Body of pancreas (tissue), 4 donors: ENCODE measurements around the gene SH3TC1.

Experiments
- CTCF ChIP-seq, 7 experiments: fragments of 450-650 bp in 4 of 7; fragments of 200-600 bp in 3 of 7; sonication (generic) in 3 of 7; IDR thresholded peaks; one replicate each; pipeline ENCODE4 v1.5.1; 2016 to 2019; ENCODE audit warnings: antibody characterized with exemption in 7 of 7
- POLR2A ChIP-seq, 3 donors: fragments of 450-650 bp; IDR thresholded peaks; one replicate each; pipeline ENCODE4 v1.6.1; 2016; ENCODE audit warnings: antibody characterized with exemption in 3 of 3, mild to moderate bottlenecking in 2 of 3

DNA sequence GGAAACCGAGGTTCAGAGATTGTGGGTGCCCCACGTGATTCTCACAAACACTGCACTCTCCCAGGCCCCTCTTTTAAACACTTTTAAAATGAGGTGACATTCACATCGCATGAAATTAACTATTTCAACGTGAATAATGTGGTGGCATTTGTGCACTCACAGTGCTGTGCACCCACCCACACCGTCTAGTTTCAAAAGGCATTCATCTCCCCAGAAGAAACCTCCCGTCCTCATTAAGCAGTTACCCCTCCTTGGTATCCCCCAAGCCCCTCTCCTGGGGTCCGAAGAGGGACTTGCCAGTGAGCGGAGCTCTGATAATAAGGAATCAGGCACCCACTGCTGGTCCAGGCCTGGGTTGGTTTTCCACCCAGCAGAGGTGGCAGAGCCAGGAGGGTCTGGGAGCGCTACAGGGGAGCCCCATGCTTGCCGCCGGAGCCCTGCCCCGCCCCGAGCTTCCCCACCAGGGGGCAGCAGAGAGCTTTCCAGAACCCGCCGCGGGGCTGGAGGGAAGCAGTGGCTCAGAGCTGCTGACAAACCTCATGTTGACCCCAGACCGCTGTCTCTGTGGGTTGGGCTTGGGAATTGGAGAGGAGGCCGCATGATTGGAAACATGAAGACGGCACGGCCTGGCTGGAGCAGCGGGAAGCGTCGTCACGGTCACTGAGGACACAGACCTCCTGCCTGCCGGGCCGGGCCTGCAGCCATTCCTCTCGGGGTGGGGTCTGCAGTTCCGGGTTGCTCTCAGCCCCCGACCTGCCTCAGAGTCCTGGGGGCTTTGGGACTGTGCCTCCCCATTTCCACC lies 43.0 kb downstream of the SH3TC1 start:
- TF ChIP-seq POLR2A (IDR thresholded peaks at IDR 0.05) (no peak), CTCF (IDR thresholded peaks at IDR 0.05) (peak; percentile 78 to 98 (median 81))
